GM23338 (cell line): ENCODE results near the gene SETBP1. TPM values are rescaled to one million over a fixed set of nuclear protein-coding genes. Genes with fewer than 3 reads are reported as not detected.

Source experiments
- ATAC-seq: fragments of 200-7000 bp; cut with Tn5 transposase; 3 replicates; pipeline ENCODE4 v1.9.1; 2020
- DNase-seq: peaks from one replicate; pipeline ENCODE4 v3.0.0-alpha.2; 2015; ENCODE audit warnings: low spot score
- H2AFZ ChIP-seq: fragments of 200-600 bp; sonication (generic); 2 replicates; pipeline ENCODE4 v1.8.0; 2016; ENCODE audit warnings: antibody characterized with exemption, mild to moderate bottlenecking, moderate library complexity
- H3F3A ChIP-seq: fragments of 200-600 bp; sonication (generic); replicated peaks from 2 replicates; pipeline ENCODE4 v1.8.0; 2017; ENCODE audit warnings: antibody characterized with exemption, mixed run types, low read depth
- H3K27ac ChIP-seq: fragments of 200-600 bp; sonication (generic); 2 replicates; pipeline ENCODE4 v1.6.1; 2016; ENCODE audit warnings: low read depth
- H3K27me3 ChIP-seq: fragments of 200-600 bp; sonication (generic); 2 replicates; pipeline ENCODE4 v1.8.0; 2016; ENCODE audit warnings: mild to moderate bottlenecking, mixed run types, moderate library complexity; ENCODE audit not compliant: insufficient read depth
- H3K36me3 ChIP-seq: fragments of 200-600 bp; sonication (generic); 2 replicates; pipeline ENCODE4 v1.8.0; 2016; ENCODE audit warnings: mild to moderate bottlenecking; ENCODE audit not compliant: insufficient read depth
- H3K4me1 ChIP-seq: fragments of 200-600 bp; sonication (generic); 2 replicates; pipeline ENCODE4 v1.8.0; 2016; ENCODE audit warnings: mild to moderate bottlenecking, moderate library complexity; ENCODE audit not compliant: insufficient read depth
- H3K4me2 ChIP-seq: fragments of 200-600 bp; sonication (generic); 2 replicates; pipeline ENCODE4 v1.7.1; 2017; ENCODE audit warnings: mixed run types
- H3K4me3 ChIP-seq: fragments of 200-600 bp; sonication (generic); 2 replicates; pipeline ENCODE4 v1.6.1; 2016; ENCODE audit warnings: mixed run types
- H3K79me2 ChIP-seq: fragments of 200-600 bp; sonication (generic); replicated peaks from 2 replicates; pipeline ENCODE4 v1.8.0; 2017; ENCODE audit warnings: mild to moderate bottlenecking; ENCODE audit not compliant: insufficient read depth
- H3K9me2 ChIP-seq: fragments of 200-600 bp; sonication (generic); 2 replicates; pipeline ENCODE4 v1.8.0; 2017; ENCODE audit not compliant: insufficient read depth
- H4K20me1 ChIP-seq: fragments of 200-600 bp; sonication (generic); replicated peaks from 2 replicates; pipeline ENCODE4 v1.8.0; 2017; ENCODE audit warnings: mild to moderate bottlenecking; ENCODE audit not compliant: insufficient read depth
- H3K27ac Mint-ChIP-seq: 2 replicates; pipeline ENCODE4 v1.8.0; 2020; ENCODE audit warnings: inconsistent platforms, mild to moderate bottlenecking, moderate library complexity, mixed read lengths
- H3K27me3 Mint-ChIP-seq: 3 replicates; pipeline ENCODE4 v1.8.0; 2022; ENCODE audit warnings: low read depth, mild to moderate bottlenecking, moderate library complexity, mixed read lengths, inconsistent platforms; ENCODE audit not compliant: insufficient read depth, poor library complexity
- H3K36me3 Mint-ChIP-seq: 3 replicates; pipeline ENCODE4 v1.8.0; 2021; ENCODE audit warnings: low read depth, mild to moderate bottlenecking, inconsistent platforms, moderate library complexity, mixed read lengths
- H3K4me1 Mint-ChIP-seq: 3 replicates; pipeline ENCODE4 v1.8.0; 2020; ENCODE audit warnings: mild to moderate bottlenecking, inconsistent platforms, mixed read lengths
- H3K4me3 Mint-ChIP-seq: 3 replicates; pipeline ENCODE4 v1.8.0; 2021; ENCODE audit warnings: moderate library complexity, mild to moderate bottlenecking, inconsistent platforms, mixed read lengths
- H3K9me3 Mint-ChIP-seq: 3 replicates; pipeline ENCODE4 v1.8.0; 2020; ENCODE audit warnings: moderate library complexity, mild to moderate bottlenecking, inconsistent platforms, mixed read lengths
- CREB1 ChIP-seq: fragments of 250-450 bp; sonication (Bioruptor Pico); IDR thresholded peaks from 2 replicates; pipeline ENCODE4 v1.5.0; 2020; ENCODE audit warnings: low read depth, mild to moderate bottlenecking, moderate library complexity
- EZH2 ChIP-seq: fragments of 200-600 bp; sonication (generic); IDR thresholded peaks from one replicate; pipeline ENCODE4 v1.8.0; 2017; ENCODE audit warnings: antibody characterized with exemption, mild to moderate bottlenecking, low read depth; ENCODE audit not compliant: unreplicated experiment
- EZH2phosphoT487 ChIP-seq: fragments of 200-600 bp; sonication (generic); IDR thresholded peaks from one replicate; pipeline ENCODE4 v1.8.1; 2018; ENCODE audit warnings: antibody characterized with exemption; ENCODE audit not compliant: unreplicated experiment
- NANOG ChIP-seq: IDR thresholded peaks from 2 replicates; pipeline ENCODE4 v1.6.1; 2016; ENCODE audit warnings: antibody characterized with exemption, borderline replicate concordance
- POLR2AphosphoS5 ChIP-seq: IDR thresholded peaks from 2 replicates; pipeline ENCODE4 v1.6.1; 2016; ENCODE audit warnings: antibody characterized with exemption, low read depth
- STAT1 ChIP-seq: IDR thresholded peaks from one replicate; pipeline ENCODE4 v1.6.1; 2016; ENCODE audit warnings: antibody characterized with exemption; ENCODE audit not compliant: unreplicated experiment
- ZNF114 ChIP-seq: fragments of 250-450 bp; sonication (Bioruptor Pico); IDR thresholded peaks from 2 replicates; pipeline ENCODE4 v1.5.0; 2020; ENCODE audit warnings: mild to moderate bottlenecking, moderate library complexity
- ZNF331 ChIP-seq: fragments of 250-450 bp; sonication (Bioruptor Pico); IDR thresholded peaks from 2 replicates; pipeline ENCODE4 v1.5.0; 2020; ENCODE audit warnings: low read depth, mild to moderate bottlenecking, moderate library complexity
- polyA plus RNA-seq: library from polyadenylated mRNA; unstranded; fragments of >200 nt; fragmentation: Nextera tagmentation; extraction: Ambion mirVana; gene quantifications from 2 replicates; pipeline ENCODE4 v1.2.1, GENCODE V29; 2016
- total RNA-seq: library from RNA; depleted of rRNA; stranded (reverse); fragments of >200 nt; shearing (Covaris generic); gene quantifications from 2 replicates; pipeline ENCODE4 v1.2.3, GENCODE V29; 2014
- TF ChIP-seq, protein P1 (sequence below): IDR thresholded peaks from one replicate; pipeline ENCODE4 v1.6.1; 2018; ENCODE audit warnings: antibody characterized with exemption; ENCODE audit not compliant: unreplicated experiment
- TF ChIP-seq, protein P2 (sequence below): fragments of 250-450 bp; sonication (Bioruptor Pico); IDR thresholded peaks from 2 replicates; pipeline ENCODE4 v1.5.0; 2020; ENCODE audit warnings: mild to moderate bottlenecking, moderate library complexity
- TF ChIP-seq, protein P3 (sequence below), 2 experiments: fragments of 200-600 bp in 1 of 2; sonication (generic) in 1 of 2; conservative IDR thresholded peaks; 2 replicates each; pipeline versions ENCODE4 v1.5.1 to v1.6.1; 2016 to 2017; ENCODE audit warnings: antibody characterized with exemption in 2 of 2, low read depth in 2 of 2, mild to moderate bottlenecking in 2 of 2, moderate library complexity in 1 of 2

Gene SETBP1
- total and polyA plus RNA-seq, 2 experiments from 2014 or later, result 1.6 to 5.5 TPM

DNA sequence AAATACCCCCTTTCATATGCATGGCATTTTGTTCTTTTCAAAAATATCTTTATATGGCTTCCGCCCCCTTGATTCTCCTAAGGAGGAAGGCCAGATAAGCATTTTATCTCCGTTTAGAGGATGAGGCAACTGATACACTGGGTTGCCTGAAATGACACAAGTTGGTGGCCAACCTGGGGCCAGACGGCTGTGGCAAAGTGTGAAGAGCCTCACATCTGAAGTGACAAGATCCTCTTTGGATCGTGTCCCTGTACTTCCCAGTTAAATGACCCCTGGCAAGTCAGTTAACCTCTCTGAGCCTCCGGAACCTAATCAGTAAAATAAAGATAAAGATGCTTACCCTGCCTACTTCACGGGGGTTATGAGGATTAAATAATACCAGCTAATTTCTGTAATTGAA is 4.6 kb downstream of the SETBP1 start:
- 0 out of 2 replicates have a peak, but pooled peaks cover 6% of the 10 kb centered on the region for H3F3A ChIP-seq
- H3K36me3 ChIP-seq, result no peaks in the 10 kb centered on the region
- H3K36me3 Mint-ChIP-seq, result no peaks in the 10 kb centered on the region; the same call in 2 of the 3 replicates
- no peak overlapping the region for H3K27ac ChIP-seq
- H3K4me1 Mint-ChIP-seq, result peaks cover 3% of the 10 kb centered on the region; the same call in 1 of the 3 replicates
- H3K9me3 Mint-ChIP-seq, result no peaks in the 10 kb centered on the region
- H2AFZ ChIP-seq, result no peak overlapping the region
- H3K27me3 Mint-ChIP-seq, result peaks cover 5% of the 10 kb centered on the region
- H3K27ac Mint-ChIP-seq, result no peak overlapping the region
- H3K27me3 ChIP-seq, result peaks cover 14% of the 10 kb centered on the region
- TF ChIP-seq CREB1 (CRISPR knock-in tag) (no peak), NANOG (no peak), EZH2 (no peak), STAT1 (no peak), ZNF114 (CRISPR knock-in tag) (no peak), ZNF331 (no peak), POLR2AphosphoS5 (no peak), EZH2phosphoT487 (no peak)
- TF ChIP-seq, protein P1, sequence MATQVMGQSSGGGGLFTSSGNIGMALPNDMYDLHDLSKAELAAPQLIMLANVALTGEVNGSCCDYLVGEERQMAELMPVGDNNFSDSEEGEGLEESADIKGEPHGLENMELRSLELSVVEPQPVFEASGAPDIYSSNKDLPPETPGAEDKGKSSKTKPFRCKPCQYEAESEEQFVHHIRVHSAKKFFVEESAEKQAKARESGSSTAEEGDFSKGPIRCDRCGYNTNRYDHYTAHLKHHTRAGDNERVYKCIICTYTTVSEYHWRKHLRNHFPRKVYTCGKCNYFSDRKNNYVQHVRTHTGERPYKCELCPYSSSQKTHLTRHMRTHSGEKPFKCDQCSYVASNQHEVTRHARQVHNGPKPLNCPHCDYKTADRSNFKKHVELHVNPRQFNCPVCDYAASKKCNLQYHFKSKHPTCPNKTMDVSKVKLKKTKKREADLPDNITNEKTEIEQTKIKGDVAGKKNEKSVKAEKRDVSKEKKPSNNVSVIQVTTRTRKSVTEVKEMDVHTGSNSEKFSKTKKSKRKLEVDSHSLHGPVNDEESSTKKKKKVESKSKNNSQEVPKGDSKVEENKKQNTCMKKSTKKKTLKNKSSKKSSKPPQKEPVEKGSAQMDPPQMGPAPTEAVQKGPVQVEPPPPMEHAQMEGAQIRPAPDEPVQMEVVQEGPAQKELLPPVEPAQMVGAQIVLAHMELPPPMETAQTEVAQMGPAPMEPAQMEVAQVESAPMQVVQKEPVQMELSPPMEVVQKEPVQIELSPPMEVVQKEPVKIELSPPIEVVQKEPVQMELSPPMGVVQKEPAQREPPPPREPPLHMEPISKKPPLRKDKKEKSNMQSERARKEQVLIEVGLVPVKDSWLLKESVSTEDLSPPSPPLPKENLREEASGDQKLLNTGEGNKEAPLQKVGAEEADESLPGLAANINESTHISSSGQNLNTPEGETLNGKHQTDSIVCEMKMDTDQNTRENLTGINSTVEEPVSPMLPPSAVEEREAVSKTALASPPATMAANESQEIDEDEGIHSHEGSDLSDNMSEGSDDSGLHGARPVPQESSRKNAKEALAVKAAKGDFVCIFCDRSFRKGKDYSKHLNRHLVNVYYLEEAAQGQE, result no peak
- TF ChIP-seq, protein P2, sequence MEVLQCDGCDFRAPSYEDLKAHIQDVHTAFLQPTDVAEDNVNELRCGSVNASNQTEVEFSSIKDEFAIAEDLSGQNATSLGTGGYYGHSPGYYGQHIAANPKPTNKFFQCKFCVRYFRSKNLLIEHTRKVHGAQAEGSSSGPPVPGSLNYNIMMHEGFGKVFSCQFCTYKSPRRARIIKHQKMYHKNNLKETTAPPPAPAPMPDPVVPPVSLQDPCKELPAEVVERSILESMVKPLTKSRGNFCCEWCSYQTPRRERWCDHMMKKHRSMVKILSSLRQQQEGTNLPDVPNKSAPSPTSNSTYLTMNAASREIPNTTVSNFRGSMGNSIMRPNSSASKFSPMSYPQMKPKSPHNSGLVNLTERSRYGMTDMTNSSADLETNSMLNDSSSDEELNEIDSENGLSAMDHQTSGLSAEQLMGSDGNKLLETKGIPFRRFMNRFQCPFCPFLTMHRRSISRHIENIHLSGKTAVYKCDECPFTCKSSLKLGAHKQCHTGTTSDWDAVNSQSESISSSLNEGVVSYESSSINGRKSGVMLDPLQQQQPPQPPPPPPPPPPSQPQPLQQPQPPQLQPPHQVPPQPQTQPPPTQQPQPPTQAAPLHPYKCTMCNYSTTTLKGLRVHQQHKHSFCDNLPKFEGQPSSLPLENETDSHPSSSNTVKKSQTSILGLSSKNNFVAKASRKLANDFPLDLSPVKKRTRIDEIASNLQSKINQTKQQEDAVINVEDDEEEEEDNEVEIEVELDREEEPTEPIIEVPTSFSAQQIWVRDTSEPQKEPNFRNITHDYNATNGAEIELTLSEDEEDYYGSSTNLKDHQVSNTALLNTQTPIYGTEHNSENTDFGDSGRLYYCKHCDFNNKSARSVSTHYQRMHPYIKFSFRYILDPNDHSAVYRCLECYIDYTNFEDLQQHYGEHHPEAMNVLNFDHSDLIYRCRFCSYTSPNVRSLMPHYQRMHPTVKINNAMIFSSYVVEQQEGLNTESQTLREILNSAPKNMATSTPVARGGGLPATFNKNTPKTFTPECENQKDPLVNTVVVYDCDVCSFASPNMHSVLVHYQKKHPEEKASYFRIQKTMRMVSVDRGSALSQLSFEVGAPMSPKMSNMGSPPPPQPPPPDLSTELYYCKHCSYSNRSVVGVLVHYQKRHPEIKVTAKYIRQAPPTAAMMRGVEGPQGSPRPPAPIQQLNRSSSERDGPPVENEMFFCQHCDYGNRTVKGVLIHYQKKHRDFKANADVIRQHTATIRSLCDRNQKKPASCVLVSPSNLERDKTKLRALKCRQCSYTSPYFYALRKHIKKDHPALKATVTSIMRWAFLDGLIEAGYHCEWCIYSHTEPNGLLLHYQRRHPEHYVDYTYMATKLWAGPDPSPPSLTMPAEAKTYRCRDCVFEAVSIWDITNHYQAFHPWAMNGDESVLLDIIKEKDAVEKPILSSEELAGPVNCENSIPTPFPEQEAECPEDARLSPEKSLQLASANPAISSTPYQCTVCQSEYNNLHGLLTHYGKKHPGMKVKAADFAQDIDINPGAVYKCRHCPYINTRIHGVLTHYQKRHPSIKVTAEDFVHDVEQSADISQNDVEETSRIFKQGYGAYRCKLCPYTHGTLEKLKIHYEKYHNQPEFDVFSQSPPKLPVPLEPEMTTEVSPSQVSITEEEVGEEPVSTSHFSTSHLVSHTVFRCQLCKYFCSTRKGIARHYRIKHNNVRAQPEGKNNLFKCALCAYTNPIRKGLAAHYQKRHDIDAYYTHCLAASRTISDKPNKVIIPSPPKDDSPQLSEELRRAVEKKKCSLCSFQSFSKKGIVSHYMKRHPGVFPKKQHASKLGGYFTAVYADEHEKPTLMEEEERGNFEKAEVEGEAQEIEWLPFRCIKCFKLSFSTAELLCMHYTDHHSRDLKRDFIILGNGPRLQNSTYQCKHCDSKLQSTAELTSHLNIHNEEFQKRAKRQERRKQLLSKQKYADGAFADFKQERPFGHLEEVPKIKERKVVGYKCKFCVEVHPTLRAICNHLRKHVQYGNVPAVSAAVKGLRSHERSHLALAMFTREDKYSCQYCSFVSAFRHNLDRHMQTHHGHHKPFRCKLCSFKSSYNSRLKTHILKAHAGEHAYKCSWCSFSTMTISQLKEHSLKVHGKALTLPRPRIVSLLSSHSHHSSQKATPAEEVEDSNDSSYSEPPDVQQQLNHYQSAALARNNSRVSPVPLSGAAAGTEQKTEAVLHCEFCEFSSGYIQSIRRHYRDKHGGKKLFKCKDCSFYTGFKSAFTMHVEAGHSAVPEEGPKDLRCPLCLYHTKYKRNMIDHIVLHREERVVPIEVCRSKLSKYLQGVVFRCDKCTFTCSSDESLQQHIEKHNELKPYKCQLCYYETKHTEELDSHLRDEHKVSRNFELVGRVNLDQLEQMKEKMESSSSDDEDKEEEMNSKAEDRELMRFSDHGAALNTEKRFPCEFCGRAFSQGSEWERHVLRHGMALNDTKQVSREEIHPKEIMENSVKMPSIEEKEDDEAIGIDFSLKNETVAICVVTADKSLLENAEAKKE (CRISPR knock-in tag), result no peak
- TF ChIP-seq, protein P3, sequence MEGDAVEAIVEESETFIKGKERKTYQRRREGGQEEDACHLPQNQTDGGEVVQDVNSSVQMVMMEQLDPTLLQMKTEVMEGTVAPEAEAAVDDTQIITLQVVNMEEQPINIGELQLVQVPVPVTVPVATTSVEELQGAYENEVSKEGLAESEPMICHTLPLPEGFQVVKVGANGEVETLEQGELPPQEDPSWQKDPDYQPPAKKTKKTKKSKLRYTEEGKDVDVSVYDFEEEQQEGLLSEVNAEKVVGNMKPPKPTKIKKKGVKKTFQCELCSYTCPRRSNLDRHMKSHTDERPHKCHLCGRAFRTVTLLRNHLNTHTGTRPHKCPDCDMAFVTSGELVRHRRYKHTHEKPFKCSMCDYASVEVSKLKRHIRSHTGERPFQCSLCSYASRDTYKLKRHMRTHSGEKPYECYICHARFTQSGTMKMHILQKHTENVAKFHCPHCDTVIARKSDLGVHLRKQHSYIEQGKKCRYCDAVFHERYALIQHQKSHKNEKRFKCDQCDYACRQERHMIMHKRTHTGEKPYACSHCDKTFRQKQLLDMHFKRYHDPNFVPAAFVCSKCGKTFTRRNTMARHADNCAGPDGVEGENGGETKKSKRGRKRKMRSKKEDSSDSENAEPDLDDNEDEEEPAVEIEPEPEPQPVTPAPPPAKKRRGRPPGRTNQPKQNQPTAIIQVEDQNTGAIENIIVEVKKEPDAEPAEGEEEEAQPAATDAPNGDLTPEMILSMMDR (conservative IDR thresholded peaks at IDR 0.05; ENCODE audit: low read depth in 2 of 2), result no peak
- DNase-seq (no peak), ATAC-seq (no peak)
- no peak overlapping the region for H3K4me3 ChIP-seq
- no peaks in the 10 kb centered on the region for H4K20me1 ChIP-seq
- no peak overlapping the region for H3K4me3 Mint-ChIP-seq
- peaks cover 21% of the 10 kb centered on the region for H3K4me1 ChIP-seq
- no peak overlapping the region for H3K4me2 ChIP-seq
- no peaks in the 10 kb centered on the region; the same call in 1 of the 2 replicates for H3K9me2 ChIP-seq
- peaks cover 35% of the 10 kb centered on the region for H3K79me2 ChIP-seq
